Measurements from ENCODE around the gene NRL.

The NRL gene

DNA sequence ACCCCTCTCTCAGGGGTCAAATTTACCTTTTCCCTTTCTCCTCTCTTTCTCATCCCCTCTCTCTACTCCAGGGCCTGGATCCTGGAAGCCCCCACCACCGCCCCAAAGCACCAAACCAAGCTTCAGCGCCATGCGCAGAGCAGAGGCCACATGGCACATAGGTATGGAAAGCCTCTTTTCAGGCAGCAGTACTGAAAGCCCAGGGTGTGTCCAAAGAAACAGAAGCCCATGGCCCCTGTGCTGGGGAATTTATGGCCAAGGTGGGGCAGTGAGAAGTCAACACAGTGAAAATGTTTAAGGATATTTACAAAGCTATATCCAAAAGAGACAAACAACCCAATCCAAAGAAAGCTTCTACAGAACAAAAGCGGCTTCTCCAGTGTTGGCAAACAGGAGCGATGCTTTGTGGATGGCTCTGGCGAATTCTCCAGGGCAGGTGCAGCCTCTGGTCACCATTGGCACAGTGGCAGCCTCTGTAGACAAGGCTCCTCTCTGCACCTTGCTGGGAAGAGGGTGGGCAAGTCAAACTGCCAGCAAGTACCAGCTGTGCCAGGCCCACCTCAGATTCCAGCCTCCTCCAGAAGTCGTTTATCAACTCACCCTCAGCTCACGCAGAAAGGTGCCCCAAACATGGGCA, 48.1 kb downstream of the NRL start:
- no peak for DNase-seq (ENCODE audit: low read depth)
- no peak overlapping the region for H3K9ac ChIP-seq (ENCODE audit: low read length)
- H3K9me3 ChIP-seq (ENCODE audit: control insufficient read depth, low read length) = no peaks in the 10 kb centered on the region
- H3K27me3 ChIP-seq (replicated peaks; ENCODE audit: control insufficient read depth, insufficient read depth, low read length) = peaks cover 45% of the 10 kb centered on the region
- no peaks in the 10 kb centered on the region for H3K4me1 ChIP-seq (ENCODE audit: control insufficient read depth, insufficient read depth, low read length)
- no peaks in the 10 kb centered on the region for H3K36me3 ChIP-seq (ENCODE audit: control insufficient read depth, insufficient read depth, low read length, severe bottlenecking)
- no peak overlapping the region for H3K4me3 ChIP-seq (ENCODE audit: low read length)

DNA sequence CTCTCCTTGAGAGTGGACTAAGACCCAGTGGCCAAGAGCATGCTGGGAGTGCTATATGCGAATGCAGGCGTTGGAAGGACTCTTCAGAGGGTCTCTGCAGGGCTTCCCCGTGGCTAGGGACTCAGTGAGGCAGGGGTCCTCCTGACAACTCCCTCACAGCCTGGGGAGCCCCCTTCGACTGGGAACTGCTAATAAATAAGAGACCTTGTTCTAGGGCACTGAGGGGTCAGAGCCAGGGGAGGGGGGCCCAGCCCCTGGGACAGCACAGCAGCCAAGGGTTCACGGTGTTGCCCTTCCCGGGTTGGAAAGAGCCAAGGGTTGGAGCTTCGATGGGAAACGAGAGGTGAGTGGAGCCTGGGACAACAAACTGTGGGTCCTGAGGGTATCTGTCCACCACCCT, 49.3 kb downstream of the NRL start:
- Histone ChIP-seq H3K9me3 (ENCODE audit: control insufficient read depth, low read length) (no peaks in the 10 kb centered on the region), H3K9ac (ENCODE audit: low read length) (no peak overlapping the region), H3K4me3 (ENCODE audit: low read length) (no peak overlapping the region), H3K27me3 (replicated peaks; ENCODE audit: control insufficient read depth, insufficient read depth, low read length) (peaks cover 42% of the 10 kb centered on the region), H3K4me1 (ENCODE audit: control insufficient read depth, insufficient read depth, low read length) (no peaks in the 10 kb centered on the region), H3K36me3 (ENCODE audit: control insufficient read depth, insufficient read depth, low read length, severe bottlenecking) (no peaks in the 10 kb centered on the region)
- no peak for DNase-seq (ENCODE audit: low read depth)

GRCh38 chr14:24064856-24065255, 49.9 kb downstream of the NRL start:
- Histone ChIP-seq H3K27me3 (replicated peaks; ENCODE audit: control insufficient read depth, insufficient read depth, low read length) (peaks cover 41% of the 10 kb centered on the region), H3K9me3 (ENCODE audit: control insufficient read depth, low read length) (no peaks in the 10 kb centered on the region), H3K4me1 (ENCODE audit: control insufficient read depth, insufficient read depth, low read length) (no peaks in the 10 kb centered on the region), H3K9ac (ENCODE audit: low read length) (no peak overlapping the region), H3K36me3 (ENCODE audit: control insufficient read depth, insufficient read depth, low read length, severe bottlenecking) (no peaks in the 10 kb centered on the region), H3K4me3 (ENCODE audit: low read length) (no peak overlapping the region)
- no peak for DNase-seq (ENCODE audit: low read depth)

GRCh38 chr14:24064091-24064795, 50.5 kb downstream of the NRL start:
- no peak overlapping the region for H3K4me3 ChIP-seq (ENCODE audit: low read length)
- H3K27me3 ChIP-seq (replicated peaks; ENCODE audit: control insufficient read depth, insufficient read depth, low read length) = peaks cover 37% of the 10 kb centered on the region
- H3K9me3 ChIP-seq (ENCODE audit: control insufficient read depth, low read length) = no peaks in the 10 kb centered on the region
- H3K9ac ChIP-seq (ENCODE audit: low read length) = no peak overlapping the region
- no peaks in the 10 kb centered on the region for H3K4me1 ChIP-seq (ENCODE audit: control insufficient read depth, insufficient read depth, low read length)
- H3K36me3 ChIP-seq (ENCODE audit: control insufficient read depth, insufficient read depth, low read length, severe bottlenecking) = no peaks in the 10 kb centered on the region
- no peak for DNase-seq (ENCODE audit: low read depth)

DNA sequence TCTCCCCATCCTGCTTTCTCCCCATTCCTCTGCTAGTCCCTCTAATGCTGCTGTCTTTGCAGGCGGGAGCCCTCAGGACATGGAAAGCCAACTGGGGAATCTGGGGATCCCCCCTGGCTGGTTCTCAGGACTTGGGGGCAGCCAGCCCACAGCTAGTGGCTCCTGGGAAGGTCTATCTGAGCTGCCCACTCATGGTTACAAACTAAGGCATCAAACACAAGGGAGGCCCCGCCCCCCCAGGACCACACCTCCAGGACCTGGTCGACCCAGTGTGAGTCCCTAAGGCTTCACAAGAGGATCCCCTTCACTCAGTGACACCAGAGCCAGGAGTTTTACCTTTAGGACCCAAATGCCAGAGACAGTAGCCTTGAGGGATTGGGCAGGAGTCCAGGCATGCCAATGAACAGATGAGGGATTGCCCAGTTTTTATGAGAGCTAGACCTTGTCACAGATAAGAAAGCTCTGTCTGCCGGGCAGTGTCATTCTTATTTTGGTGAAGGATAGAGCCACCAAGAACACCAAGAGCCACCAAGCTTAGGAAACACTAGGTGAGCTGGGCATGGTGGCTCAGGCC, 51.4 kb downstream of the NRL start:
- Histone ChIP-seq H3K27me3 (replicated peaks; ENCODE audit: control insufficient read depth, insufficient read depth, low read length) (peaks cover 30% of the 10 kb centered on the region), H3K36me3 (ENCODE audit: control insufficient read depth, insufficient read depth, low read length, severe bottlenecking) (no peaks in the 10 kb centered on the region), H3K9ac (ENCODE audit: low read length) (no peak overlapping the region), H3K9me3 (ENCODE audit: control insufficient read depth, low read length) (no peaks in the 10 kb centered on the region), H3K4me1 (ENCODE audit: control insufficient read depth, insufficient read depth, low read length) (no peaks in the 10 kb centered on the region), H3K4me3 (ENCODE audit: low read length) (no peak overlapping the region)
- DNase-seq (ENCODE audit: low read depth) = no peak

GRCh38 chr14:24062216-24062980, 52.4 kb downstream of the NRL start:
- Histone ChIP-seq H3K4me3 (ENCODE audit: low read length) (no peak overlapping the region), H3K4me1 (ENCODE audit: control insufficient read depth, insufficient read depth, low read length) (no peaks in the 10 kb centered on the region), H3K27me3 (replicated peaks; ENCODE audit: control insufficient read depth, insufficient read depth, low read length) (peaks cover 33% of the 10 kb centered on the region), H3K9ac (ENCODE audit: low read length) (no peak overlapping the region), H3K36me3 (ENCODE audit: control insufficient read depth, insufficient read depth, low read length, severe bottlenecking) (no peaks in the 10 kb centered on the region), H3K9me3 (ENCODE audit: control insufficient read depth, low read length) (no peaks in the 10 kb centered on the region)
- no peak for DNase-seq (ENCODE audit: low read depth)

GRCh38 chr14:24060984-24061913, 53.5 kb downstream of the NRL start:
- Histone ChIP-seq H3K36me3 (ENCODE audit: control insufficient read depth, insufficient read depth, low read length, severe bottlenecking) (no peaks in the 10 kb centered on the region), H3K4me1 (ENCODE audit: control insufficient read depth, insufficient read depth, low read length) (no peaks in the 10 kb centered on the region), H3K4me3 (ENCODE audit: low read length) (no peak overlapping the region), H3K9me3 (ENCODE audit: control insufficient read depth, low read length) (no peaks in the 10 kb centered on the region), H3K9ac (ENCODE audit: low read length) (no peak overlapping the region), H3K27me3 (replicated peaks; ENCODE audit: control insufficient read depth, insufficient read depth, low read length) (peaks cover 39% of the 10 kb centered on the region)
- DNase-seq (ENCODE audit: low read depth) = no peak

DNA sequence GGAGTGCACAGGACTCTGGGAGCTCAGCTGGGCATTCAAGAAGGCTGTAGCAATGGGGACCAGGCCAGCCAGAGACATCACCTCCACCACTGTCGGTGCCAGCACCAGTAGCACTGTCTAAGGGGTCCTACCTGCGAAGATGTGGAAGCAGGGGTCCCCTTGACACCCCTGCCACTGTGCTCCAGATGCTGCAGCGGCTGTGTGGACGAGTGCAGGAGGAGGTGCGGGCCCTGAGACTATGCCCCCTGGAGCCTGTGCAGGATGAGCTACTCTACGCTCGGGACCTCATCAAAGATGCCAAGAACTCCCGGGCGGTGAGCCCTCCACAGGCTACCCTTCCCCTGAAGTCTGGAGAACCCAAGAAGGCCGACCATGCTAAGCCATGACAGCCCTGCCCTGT, 54.3 kb downstream of the NRL start:
- Histone ChIP-seq H3K36me3 (ENCODE audit: control insufficient read depth, insufficient read depth, low read length, severe bottlenecking) (no peaks in the 10 kb centered on the region), H3K4me1 (ENCODE audit: control insufficient read depth, insufficient read depth, low read length) (no peaks in the 10 kb centered on the region), H3K9ac (ENCODE audit: low read length) (no peak overlapping the region), H3K4me3 (ENCODE audit: low read length) (no peak overlapping the region), H3K27me3 (replicated peaks; ENCODE audit: control insufficient read depth, insufficient read depth, low read length) (peaks cover 47% of the 10 kb centered on the region), H3K9me3 (ENCODE audit: control insufficient read depth, low read length) (no peaks in the 10 kb centered on the region)
- no peak for DNase-seq (ENCODE audit: low read depth)

DNA sequence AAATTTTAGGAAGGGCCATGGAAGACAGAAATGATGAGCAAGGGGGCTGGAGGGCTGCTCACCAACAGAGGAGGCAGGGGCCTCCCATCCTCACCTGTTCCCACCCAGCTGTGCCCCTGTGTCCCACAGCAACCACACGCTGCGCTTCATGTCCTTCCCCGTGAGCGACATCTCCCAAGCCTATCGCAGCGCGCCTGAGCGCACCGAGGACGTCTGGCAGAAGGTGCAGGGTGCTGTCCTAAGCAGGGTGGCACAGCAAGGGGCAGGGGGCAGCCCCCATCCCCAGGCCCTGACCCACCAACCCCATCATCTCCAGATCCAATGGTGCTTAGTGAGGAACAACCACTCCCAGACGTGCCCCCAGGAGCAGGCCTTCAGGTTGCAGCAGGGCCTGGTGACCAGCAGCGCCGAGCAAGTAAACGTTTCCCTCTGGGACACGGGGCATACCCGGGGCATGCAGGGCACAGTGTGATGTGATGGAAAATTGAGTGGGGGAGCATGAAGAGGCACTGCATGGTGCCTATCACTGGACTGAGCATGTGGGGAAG, 54.8 kb downstream of the NRL start:
- Histone ChIP-seq H3K9ac (ENCODE audit: low read length) (no peak overlapping the region), H3K4me3 (ENCODE audit: low read length) (no peak overlapping the region), H3K4me1 (ENCODE audit: control insufficient read depth, insufficient read depth, low read length) (no peaks in the 10 kb centered on the region), H3K9me3 (ENCODE audit: control insufficient read depth, low read length) (no peaks in the 10 kb centered on the region), H3K36me3 (ENCODE audit: control insufficient read depth, insufficient read depth, low read length, severe bottlenecking) (no peaks in the 10 kb centered on the region), H3K27me3 (replicated peaks; ENCODE audit: control insufficient read depth, insufficient read depth, low read length) (peaks cover 52% of the 10 kb centered on the region)
- DNase-seq (ENCODE audit: low read depth) = no peak

DNA sequence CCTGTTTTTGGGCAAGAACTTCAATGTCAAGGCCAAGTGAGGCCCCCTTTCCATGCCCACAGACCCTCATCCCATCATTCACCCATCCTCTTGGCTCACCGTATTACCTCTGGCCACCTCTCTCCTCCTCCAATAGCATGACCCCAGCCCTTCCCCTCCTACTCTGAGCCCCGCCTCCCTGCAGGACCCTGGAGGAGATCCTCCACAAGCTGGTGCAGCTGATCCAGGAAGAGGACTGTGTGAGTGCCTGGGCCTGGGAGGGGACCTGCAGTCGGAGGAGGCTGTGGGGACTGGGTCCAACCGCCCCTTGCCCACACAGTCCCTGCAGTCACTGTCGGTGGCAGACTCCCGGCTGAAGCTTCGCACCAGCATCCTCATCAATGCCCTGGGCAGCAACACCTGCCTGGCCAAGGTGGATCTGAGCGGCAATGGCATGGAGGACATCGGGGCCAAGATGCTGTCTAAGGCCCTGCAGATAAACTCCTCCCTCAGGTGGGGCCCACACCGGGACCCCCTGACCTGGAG, 55.7 kb downstream of the NRL start:
- no peaks in the 10 kb centered on the region for H3K9me3 ChIP-seq (ENCODE audit: control insufficient read depth, low read length)
- no peaks in the 10 kb centered on the region for H3K4me1 ChIP-seq (ENCODE audit: control insufficient read depth, insufficient read depth, low read length)
- peaks cover 61% of the 10 kb centered on the region for H3K27me3 ChIP-seq (replicated peaks; ENCODE audit: control insufficient read depth, insufficient read depth, low read length)
- no peak overlapping the region for H3K9ac ChIP-seq (ENCODE audit: low read length)
- no peak overlapping the region for H3K4me3 ChIP-seq (ENCODE audit: low read length)
- no peak for DNase-seq (ENCODE audit: low read depth)
- no peaks in the 10 kb centered on the region for H3K36me3 ChIP-seq (ENCODE audit: control insufficient read depth, insufficient read depth, low read length, severe bottlenecking)

Data from adipocyte (in vitro differentiated cells).